ENCODE results near the gene FAM13A. TPM values are rescaled to one million over a fixed set of nuclear protein-coding genes. Genes with fewer than 3 reads are reported as not detected.

Gene FAM13A
- total RNA-seq, 1 donor from 2014 or later = 29.5 TPM

DNA sequence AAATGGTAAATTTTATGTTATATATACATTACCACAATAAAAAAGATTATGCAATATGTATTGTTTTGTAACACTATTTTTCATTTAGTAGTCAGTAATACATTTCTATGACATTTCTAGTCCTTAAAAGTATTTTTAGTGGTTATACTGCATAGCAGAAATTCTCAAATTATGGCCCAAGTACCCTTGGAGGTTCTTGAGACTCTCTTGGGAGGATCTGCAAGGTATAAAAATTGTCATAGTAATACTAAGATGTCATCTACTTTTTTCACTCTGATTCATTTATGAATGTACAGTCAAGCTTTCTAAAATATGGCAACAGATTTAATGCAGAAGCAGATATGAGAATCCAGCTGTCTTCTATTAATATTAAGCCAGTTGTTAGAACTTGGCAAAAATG lies 220.8 kb downstream of the FAM13A start:
- DNase-seq (ENCODE audit: low spot score, unreplicated experiment) = no peak
- Mint-ChIP-seq H3K4me1 (ENCODE audit: low read depth) (no peaks in the 10 kb centered on the region), H3K9me3 (ENCODE audit: low read depth) (no peaks in the 10 kb centered on the region), H3K27ac (no peak overlapping the region), H3K27me3 (no peaks in the 10 kb centered on the region), H3K36me3 (ENCODE audit: insufficient read depth) (peaks cover 2% of the 10 kb centered on the region), H3K4me3 (ENCODE audit: low read depth) (no peak overlapping the region)
- TF ChIP-seq CTCF (IDR thresholded peaks at IDR 0.05; ENCODE audit: unreplicated experiment) = no peak

GRCh38 chr4:88831031-88831430 lies 226.0 kb downstream of the FAM13A start:
- Mint-ChIP-seq H3K4me1 (ENCODE audit: low read depth) (no peaks in the 10 kb centered on the region), H3K36me3 (ENCODE audit: insufficient read depth) (no peaks in the 10 kb centered on the region), H3K4me3 (ENCODE audit: low read depth) (no peak overlapping the region), H3K27ac (no peak overlapping the region), H3K27me3 (no peaks in the 10 kb centered on the region), H3K9me3 (ENCODE audit: low read depth) (no peaks in the 10 kb centered on the region)
- no peak for DNase-seq (ENCODE audit: low spot score, unreplicated experiment)
- no peak for TF ChIP-seq CTCF (IDR thresholded peaks at IDR 0.05; ENCODE audit: unreplicated experiment)

DNA sequence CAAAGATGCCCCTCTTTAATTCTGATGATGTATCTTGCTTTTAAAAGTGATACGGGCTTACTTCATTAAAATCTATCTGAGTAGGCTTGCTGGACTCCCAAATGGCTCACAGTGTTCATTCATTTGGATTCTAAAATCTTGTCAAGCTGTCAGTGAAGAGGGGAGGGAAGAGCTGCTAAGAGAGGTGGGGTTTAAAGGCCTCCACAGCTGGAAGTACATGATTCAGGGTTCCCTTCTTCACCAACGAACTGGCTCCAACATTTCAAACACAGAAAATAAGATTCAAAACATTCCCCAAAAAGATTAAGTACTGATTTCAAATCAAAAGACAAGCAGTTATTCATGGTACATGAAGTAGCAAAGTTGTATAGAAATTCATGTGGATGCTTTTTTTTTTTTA lies 226.4 kb downstream of the FAM13A start:
- H3K36me3 Mint-ChIP-seq (ENCODE audit: insufficient read depth) = no peaks in the 10 kb centered on the region
- no peak overlapping the region for H3K4me3 Mint-ChIP-seq (ENCODE audit: low read depth)
- no peak for TF ChIP-seq CTCF (IDR thresholded peaks at IDR 0.05; ENCODE audit: unreplicated experiment)
- no peak overlapping the region for H3K27ac Mint-ChIP-seq
- no peak for DNase-seq (ENCODE audit: low spot score, unreplicated experiment)
- no peaks in the 10 kb centered on the region for H3K4me1 Mint-ChIP-seq (ENCODE audit: low read depth)
- H3K9me3 Mint-ChIP-seq (ENCODE audit: low read depth) = no peaks in the 10 kb centered on the region
- H3K27me3 Mint-ChIP-seq = no peaks in the 10 kb centered on the region

DNA sequence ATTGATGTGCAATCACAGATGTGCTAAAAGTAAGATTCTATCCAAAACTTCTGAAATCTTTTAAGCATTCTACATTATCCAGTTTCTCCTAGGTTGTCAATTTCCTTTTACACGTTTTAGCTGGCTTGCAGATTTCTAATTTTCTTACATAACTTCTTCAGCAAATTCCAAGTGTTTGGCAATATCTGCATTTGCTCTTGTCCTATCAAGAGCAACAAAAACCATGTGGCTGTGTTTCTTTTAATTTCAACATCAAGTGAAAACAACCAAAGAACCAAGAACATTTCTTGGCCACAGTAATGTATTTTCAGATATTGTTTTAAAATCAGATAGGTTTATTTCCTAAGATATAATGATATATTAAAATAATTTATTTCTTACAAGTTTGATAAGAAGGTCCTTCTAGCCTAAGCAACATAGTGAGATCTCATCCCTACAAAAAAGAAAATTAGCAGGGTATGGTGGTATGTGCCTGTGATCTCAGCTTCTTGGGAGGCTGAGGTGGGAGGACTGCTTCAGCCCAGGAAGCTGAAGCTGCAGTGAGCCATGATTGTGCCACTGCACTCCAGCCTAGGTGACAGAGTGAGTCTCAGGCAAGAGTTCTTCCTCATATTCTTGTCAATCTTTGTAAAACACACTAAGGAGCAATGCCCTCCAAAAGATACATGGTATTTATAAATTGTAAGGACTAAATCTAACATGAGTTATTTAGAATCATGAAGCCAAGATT lies 228.0 kb downstream of the FAM13A start:
- Mint-ChIP-seq H3K27me3 (no peaks in the 10 kb centered on the region), H3K9me3 (ENCODE audit: low read depth) (no peaks in the 10 kb centered on the region), H3K4me3 (ENCODE audit: low read depth) (no peak overlapping the region), H3K4me1 (ENCODE audit: low read depth) (no peaks in the 10 kb centered on the region), H3K27ac (no peak overlapping the region), H3K36me3 (ENCODE audit: insufficient read depth) (no peaks in the 10 kb centered on the region)
- TF ChIP-seq CTCF (IDR thresholded peaks at IDR 0.05; ENCODE audit: unreplicated experiment) = no peak
- DNase-seq (ENCODE audit: low spot score, unreplicated experiment) = no peak

DNA sequence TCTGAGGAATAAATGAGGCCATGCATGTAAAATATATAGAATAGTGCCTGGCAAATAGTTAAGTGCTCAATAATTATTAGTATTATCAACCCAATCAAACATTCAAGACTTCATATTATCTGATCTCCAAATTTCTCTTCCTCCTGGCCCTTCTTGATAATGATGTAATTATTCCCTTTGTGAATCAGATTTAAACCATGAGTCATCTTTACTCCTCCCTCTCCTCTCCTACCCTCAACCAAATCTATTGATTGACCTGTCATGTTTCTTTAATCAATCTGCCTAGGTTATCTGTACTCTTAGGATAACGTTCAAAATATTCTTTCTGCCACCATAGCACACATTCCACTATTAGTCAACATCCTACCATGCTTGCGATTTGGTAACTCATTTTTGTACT lies 229.5 kb downstream of the FAM13A start:
- H3K27ac Mint-ChIP-seq = no peak overlapping the region
- H3K36me3 Mint-ChIP-seq (ENCODE audit: insufficient read depth) = no peaks in the 10 kb centered on the region
- no peaks in the 10 kb centered on the region for H3K9me3 Mint-ChIP-seq (ENCODE audit: low read depth)
- TF ChIP-seq CTCF (IDR thresholded peaks at IDR 0.05; ENCODE audit: unreplicated experiment) = no peak
- H3K27me3 Mint-ChIP-seq = no peaks in the 10 kb centered on the region
- H3K4me1 Mint-ChIP-seq (ENCODE audit: low read depth) = peaks cover 9% of the 10 kb centered on the region
- H3K4me3 Mint-ChIP-seq (ENCODE audit: low read depth) = no peak overlapping the region
- no peak for DNase-seq (ENCODE audit: low spot score, unreplicated experiment)
